ENCODE results near the gene TMEM198.
A peak's percentile ranks its signal among the peaks of the same experiment; 100 is the strongest.

TMEM198 gene

DNA sequence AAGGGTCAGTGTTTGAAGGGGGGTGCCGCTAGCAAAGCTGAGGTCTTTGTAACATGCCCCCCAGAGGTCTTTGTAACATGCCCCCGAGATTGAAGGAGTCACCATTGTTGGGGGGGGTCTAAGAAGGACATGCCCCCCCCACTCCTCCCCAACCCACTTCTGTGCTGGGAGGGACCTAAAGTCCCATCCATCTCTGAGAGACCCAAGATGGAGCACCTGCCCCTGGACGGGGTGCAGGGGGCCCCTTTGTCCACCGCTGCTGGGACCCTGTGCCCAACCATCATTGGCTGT, 35.4 kb upstream of the TMEM198 start:
- Histone ChIP-seq H3K9ac (no peak overlapping the region), H4K20me1 (ENCODE audit: insufficient read depth) (no peaks in the 10 kb centered on the region), H3K4me3 (IDR thresholded peaks at IDR 0.05; ENCODE audit: insufficient read depth, low read depth, low read length) (no peak overlapping the region), H3K36me3 (ENCODE audit: insufficient read depth) (no peaks in the 10 kb centered on the region), H3K79me2 (ENCODE audit: insufficient read depth, low read depth) (no peaks in the 10 kb centered on the region), H3K27me3 (ENCODE audit: insufficient read depth, low read depth) (peaks cover 35% of the 10 kb centered on the region), H2AFZ (ENCODE audit: low read depth) (no peak overlapping the region), H3K4me1 (ENCODE audit: low read depth, poor library complexity, severe bottlenecking) (peaks cover 5% of the 10 kb centered on the region), H3K27ac (no peak overlapping the region), H3K4me2 (no peak overlapping the region)
- TF ChIP-seq, protein P1, sequence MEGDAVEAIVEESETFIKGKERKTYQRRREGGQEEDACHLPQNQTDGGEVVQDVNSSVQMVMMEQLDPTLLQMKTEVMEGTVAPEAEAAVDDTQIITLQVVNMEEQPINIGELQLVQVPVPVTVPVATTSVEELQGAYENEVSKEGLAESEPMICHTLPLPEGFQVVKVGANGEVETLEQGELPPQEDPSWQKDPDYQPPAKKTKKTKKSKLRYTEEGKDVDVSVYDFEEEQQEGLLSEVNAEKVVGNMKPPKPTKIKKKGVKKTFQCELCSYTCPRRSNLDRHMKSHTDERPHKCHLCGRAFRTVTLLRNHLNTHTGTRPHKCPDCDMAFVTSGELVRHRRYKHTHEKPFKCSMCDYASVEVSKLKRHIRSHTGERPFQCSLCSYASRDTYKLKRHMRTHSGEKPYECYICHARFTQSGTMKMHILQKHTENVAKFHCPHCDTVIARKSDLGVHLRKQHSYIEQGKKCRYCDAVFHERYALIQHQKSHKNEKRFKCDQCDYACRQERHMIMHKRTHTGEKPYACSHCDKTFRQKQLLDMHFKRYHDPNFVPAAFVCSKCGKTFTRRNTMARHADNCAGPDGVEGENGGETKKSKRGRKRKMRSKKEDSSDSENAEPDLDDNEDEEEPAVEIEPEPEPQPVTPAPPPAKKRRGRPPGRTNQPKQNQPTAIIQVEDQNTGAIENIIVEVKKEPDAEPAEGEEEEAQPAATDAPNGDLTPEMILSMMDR (conservative IDR thresholded peaks at IDR 0.05; ENCODE audit: low read depth, low read length) = no peak

DNA sequence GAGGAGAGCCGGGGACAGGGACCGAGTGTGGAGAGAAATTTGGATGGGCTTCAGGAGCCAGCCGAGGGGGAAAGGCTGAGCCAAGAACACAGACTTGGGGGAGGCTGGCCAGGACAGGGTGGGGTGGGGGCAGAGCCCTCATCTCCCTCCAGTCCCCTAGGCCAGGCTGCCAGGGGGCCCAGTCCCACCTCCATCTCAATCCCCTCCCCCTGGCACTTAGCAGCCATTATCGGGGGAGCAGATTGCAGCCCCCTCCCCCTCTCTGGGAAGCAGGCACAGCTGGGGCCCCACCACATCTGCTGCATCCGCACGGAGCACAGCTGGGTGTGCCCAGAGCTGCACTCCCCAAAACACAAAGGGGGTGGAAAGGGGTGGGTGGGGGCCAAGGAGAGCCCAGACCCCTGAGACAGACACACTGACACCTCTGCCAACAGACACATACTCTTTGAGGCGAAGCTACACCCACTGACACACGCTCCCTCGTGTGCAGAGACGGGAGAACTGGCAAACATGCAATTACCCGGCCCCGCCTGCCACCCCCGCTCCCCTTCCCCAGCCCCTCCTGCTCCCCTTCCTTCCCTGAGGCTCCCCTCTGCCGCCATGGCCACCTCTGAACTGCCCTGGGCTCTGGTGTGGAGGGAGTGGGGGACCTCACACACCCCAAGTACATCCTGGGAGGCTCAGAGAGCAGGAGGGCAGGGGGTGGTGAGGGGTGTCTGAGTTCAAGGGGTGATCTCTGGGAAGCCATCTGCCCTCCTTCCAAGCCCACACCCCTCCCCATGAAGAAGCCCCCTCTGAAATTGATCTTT, 34.7 kb upstream of the TMEM198 start:
- H3K4me3 ChIP-seq (IDR thresholded peaks at IDR 0.05; ENCODE audit: insufficient read depth, low read depth, low read length) = no peak overlapping the region
- H3K9ac ChIP-seq = no peak overlapping the region

DNA sequence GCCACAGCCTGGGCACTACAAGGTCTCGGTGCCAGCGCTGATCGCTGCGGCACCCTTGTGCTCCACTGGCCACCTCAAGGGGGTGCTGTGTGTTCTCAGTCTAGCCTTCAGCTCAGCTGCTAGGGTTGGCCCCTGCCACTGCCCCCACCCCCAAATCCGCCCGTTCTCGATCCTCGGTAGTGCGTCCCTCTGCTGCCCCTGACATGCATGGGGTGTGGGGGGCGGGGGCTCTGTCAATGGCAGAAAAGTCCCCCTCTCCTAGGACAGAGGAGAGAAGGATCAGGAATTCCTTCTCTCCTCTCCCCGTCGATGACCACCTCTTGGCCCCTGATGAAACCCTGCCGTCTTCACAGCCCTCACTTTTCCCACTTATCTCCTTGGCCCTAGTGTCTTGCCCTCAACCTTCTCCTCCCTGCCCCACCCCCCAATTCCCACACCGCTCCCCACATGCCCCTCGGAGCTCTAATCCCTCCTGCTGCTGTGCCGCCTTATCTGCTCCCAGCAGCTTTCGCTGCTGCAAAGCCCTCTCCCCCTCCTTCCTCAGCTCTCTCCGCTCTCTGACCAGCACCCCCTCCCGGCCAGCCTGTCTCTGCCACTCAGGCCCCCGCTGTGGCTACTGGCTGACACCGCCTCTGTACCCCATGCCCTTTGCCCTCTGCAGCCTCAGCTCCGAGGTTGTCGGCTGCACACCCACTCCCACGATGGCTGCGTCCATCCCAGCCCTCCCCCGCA, 33.9 kb upstream of the TMEM198 start:
- Histone ChIP-seq H4K20me1 (ENCODE audit: insufficient read depth) (no peaks in the 10 kb centered on the region), H3K4me1 (ENCODE audit: low read depth, poor library complexity, severe bottlenecking) (peaks cover 5% of the 10 kb centered on the region), H3K27ac (no peak overlapping the region), H3K79me2 (ENCODE audit: insufficient read depth, low read depth) (no peaks in the 10 kb centered on the region), H3K9ac (no peak overlapping the region), H3K4me2 (no peak overlapping the region; the same call in 1 of the 2 replicates), H3K4me3 (IDR thresholded peaks at IDR 0.05; ENCODE audit: insufficient read depth, low read depth, low read length) (no peak overlapping the region), H3K36me3 (ENCODE audit: insufficient read depth) (no peaks in the 10 kb centered on the region), H3K27me3 (ENCODE audit: insufficient read depth, low read depth) (peaks cover 49% of the 10 kb centered on the region), H2AFZ (ENCODE audit: low read depth) (no peak overlapping the region)
- TF ChIP-seq, protein P1 (conservative IDR thresholded peaks at IDR 0.05; ENCODE audit: low read depth, low read length) = peak; percentile 54; the same call in 1 of the 2 replicates

More for the DNA sequence above, 34.7 kb upstream of the TMEM198 start:
- TF ChIP-seq, protein P1 (conservative IDR thresholded peaks at IDR 0.05; ENCODE audit: low read depth, low read length) = no peak
- H3K79me2 ChIP-seq (ENCODE audit: insufficient read depth, low read depth) = no peaks in the 10 kb centered on the region
- H3K27me3 ChIP-seq (ENCODE audit: insufficient read depth, low read depth) = peaks cover 43% of the 10 kb centered on the region
- no peaks in the 10 kb centered on the region for H3K36me3 ChIP-seq (ENCODE audit: insufficient read depth)
- H3K27ac ChIP-seq = no peak overlapping the region
- H2AFZ ChIP-seq (ENCODE audit: low read depth) = no peak overlapping the region
- H3K4me2 ChIP-seq = no peak overlapping the region; the same call in 1 of the 2 replicates
- H3K4me1 ChIP-seq (ENCODE audit: low read depth, poor library complexity, severe bottlenecking) = peaks cover 5% of the 10 kb centered on the region
- H4K20me1 ChIP-seq (ENCODE audit: insufficient read depth) = no peaks in the 10 kb centered on the region

DNA sequence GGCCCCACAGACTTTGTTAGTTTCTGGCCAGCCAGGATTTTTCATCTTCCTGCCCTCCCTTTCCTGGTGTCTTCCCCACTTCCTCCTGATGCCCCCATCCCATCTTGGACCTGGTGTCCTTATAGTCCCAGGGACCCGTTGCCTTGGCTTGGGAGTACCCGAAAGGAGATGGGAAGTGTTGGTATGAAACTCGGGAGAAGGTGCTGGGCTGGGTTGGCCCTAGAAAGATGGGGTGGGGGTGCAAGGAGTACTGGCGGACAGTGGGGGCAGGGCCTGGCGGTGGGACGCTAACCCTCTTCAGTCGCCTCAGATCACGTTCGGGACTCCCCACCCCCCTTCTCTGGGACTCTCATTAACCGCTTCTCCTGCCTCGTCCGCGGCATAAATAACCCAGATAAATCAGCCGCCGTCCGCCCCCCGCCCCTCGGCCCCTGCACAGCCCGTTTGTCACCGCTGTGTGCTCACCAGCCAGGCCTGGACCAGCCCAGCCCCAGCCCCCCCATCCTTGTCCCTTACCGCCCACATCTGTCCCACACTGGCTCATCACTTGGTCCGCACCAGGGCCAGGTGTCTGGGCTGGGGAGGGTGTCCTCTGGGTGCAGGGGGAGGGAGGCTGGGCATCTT, 33.2 kb upstream of the TMEM198 start:
- peaks cover 5% of the 10 kb centered on the region for H3K4me1 ChIP-seq (ENCODE audit: low read depth, poor library complexity, severe bottlenecking)
- TF ChIP-seq, protein P1 (conservative IDR thresholded peaks at IDR 0.05; ENCODE audit: low read depth, low read length) = no peak
- no peaks in the 10 kb centered on the region for H3K36me3 ChIP-seq (ENCODE audit: insufficient read depth)
- H3K4me3 ChIP-seq (IDR thresholded peaks at IDR 0.05; ENCODE audit: insufficient read depth, low read depth, low read length) = no peak overlapping the region
- no peak overlapping the region for H2AFZ ChIP-seq (ENCODE audit: low read depth)
- H3K4me2 ChIP-seq = no peak overlapping the region
- no peak overlapping the region for H3K27ac ChIP-seq
- no peak overlapping the region for H3K9ac ChIP-seq
- peaks cover 54% of the 10 kb centered on the region for H3K27me3 ChIP-seq (ENCODE audit: insufficient read depth, low read depth)
- no peaks in the 10 kb centered on the region for H3K79me2 ChIP-seq (ENCODE audit: insufficient read depth, low read depth)
- no peaks in the 10 kb centered on the region for H4K20me1 ChIP-seq (ENCODE audit: insufficient read depth)

All from KMS-11 (cell line).